Effector CD8-positive, alpha-beta T cell (primary cell): ENCODE measurements around the gene PDCD1.
A peak's percentile ranks its signal among the peaks of the same experiment; 100 is the strongest.

Source experiments
- DNase-seq: peaks from one replicate; lab custom pipeline; 2025; lab: John Stamatoyannopoulos, UW

Gene PDCD1

DNA sequence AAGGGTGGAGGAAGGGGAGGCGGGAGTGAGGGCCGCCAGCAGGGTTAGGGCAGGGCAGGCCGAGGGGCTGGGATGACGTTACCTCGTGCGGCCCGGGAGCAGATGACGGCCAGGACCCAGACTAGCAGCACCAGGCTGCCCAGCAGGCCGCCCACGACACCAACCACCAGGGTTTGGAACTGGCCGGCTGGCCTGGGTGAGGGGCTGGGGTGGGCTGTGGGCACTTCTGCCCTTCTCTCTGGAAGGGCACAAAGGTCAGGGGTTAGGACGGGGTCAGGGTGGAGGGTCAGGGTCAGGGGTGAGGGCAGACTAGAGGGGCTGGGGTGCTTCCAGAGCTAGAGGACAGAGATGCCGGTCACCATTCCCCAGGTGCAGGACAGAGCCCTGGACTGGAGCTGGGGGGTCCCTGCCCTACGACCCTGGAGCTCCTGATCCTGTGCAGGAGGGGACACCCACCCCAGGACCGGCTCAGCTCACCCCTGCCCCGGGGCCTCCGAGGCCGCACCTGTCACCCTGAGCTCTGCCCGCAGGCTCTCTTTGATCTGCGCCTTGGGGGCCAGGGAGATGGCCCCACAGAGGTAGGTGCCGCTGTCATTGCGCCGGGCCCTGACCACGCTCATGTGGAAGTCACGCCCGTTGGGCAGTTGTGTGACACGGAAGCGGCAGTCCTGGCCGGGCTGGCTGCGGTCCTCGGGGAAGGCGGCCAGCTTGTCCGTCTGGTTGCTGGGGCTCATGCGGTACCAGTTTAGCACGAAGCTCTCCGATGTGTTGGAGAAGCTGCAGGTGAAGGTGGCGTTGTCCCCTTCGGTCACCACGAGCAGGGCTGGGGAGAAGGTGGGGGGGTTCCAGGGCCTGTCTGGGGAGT, 6.3 kb downstream of the PDCD1 start:
- no peak for DNase-seq

GRCh38 chr2:241851325-241852115, 7.2 kb downstream of the PDCD1 start:
- DNase-seq = no peak

DNA sequence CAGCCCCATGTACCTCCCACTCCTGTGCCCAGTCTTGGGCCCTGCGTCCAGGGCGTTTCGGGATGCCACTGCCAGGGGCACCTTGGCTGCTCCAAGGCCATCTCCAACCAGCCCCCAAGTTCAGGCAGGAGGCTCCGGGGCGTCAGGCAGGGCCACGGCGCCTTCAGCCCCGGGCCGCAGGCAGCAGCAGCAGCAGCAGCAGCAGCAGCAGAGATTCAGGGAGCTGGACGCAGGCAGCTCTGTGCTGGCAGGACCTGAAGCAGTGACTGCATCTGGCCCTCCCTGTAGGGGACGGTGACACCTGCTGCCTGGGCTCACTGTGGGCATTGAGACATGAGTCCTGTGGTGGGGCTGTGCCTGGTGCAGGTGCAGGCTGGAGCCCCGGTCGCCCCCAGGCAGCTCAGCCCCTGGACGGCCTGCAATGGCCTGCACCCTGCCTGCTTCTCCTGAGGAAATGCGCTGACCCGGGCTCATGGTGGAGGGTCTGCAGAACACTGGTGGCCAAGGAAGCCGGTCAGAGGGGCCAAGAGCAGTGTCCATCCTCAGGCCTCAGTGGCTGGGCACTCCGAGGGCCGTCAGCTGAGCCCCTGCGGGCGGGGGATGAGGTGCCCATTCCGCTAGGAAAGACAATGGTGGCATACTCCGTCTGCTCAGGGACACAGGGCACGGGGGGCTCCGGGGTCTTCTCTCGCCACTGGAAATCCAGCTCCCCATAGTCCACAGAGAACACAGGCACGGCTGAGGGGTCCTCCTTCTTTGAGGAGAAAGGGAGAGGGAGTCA, 8.0 kb downstream of the PDCD1 start:
- DNase-seq = no peak

DNA sequence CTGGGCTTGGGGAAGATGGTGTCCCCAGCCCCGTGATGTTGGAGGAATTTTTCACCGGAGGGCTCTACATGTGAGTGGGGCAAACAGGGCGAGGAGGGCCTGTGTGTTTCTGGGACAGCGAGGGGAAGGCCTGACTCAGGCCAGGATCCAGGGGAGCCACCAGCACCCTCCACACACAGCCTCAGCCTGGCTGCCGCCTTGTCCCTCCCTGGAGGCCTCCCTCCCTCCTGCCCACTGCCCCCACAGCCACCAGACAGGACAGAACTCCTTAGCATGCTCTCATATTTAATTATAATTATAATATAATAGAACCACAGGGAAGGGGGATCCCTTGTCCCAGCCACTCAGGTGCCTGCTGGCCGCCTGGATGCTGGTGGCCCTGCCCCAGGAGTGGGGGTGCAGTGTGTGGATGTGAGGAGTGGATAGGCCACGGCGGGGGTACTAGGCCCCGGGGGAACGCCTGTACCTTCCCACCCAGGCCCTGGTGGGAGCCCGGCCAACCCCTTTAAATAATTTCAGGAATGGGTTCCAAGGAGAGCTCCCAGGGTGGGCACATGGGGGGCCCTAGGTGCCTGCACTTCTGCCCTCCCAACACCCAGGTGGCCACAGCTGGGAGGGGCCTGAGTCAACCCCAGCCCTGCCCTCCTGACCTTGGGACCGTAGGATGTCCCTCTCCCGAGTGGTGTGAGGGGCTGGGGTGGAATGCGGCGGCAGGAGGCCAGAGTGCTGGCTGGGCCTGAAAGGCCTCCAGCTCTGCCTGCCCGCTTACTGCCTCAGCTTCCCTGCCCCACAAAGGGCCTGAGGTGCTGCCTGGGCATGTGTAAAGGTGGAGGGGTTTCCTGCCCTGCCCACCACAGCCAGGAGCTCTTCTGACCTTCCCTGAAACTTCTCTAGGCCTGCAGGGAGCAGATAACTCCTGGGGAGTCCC, 8.8 kb downstream of the PDCD1 start:
- no peak for DNase-seq

DNA sequence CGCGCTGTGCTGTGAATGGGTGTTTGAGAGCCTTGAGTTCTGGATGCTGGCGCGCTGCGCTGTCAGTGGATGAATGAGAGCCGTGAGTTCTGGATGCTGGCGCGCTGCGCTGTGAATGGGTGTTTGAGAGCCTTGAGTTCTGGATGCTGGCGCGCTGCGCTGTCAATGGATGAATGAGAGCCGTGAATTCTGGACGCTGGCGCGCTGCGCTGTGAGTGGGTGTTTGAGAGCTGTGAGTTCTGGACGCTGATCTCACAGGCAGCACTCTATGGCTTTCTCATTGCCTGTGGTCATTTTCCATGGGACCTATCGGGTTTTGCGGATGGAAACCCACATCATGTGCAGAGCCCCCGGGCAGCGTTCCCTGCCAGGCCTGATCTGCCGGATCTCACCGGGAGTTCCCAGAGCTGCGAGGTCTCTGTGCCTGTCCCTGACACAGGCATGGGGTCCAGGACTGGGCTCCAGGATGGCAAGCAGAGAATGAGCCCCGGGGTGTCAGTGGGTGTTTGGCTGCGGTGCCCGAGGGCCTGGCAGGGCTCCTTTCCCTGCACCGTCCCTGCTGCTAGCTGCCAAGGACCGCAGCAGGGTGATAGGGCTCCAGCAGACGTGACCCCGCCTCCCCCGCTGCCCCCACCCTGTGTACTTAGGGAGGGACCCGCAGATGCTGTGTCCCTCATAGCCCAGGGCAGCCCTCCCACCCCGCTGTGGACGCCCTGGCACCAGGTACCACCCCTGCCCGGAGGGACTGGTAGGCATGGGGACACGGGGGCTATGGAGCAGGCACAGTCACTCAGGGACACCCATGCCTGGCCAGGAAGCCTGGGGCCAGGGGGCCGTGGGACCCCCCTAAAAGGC, 9.7 kb downstream of the PDCD1 start:
- DNase-seq = no peak

DNA sequence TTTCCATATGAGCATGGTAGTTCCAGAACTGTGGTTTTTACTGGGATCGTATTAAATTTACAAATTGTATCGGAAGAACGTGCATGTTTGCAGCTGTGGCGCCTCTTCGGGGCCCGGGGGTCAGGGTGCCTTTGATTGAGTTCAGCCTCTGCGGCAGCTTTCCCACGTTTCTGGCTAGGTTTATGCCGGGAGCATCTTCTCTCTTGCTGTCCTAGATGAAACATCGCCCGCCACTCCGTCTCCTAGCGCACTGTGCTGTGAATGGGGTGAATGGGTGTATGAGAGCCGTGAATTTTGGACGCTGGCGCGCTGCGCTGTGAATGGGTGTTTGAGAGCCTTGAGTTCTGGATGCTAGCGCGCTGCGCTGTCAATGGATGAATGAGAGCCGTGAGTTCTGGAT, 12.3 kb downstream of the PDCD1 start:
- no peak for DNase-seq

DNA sequence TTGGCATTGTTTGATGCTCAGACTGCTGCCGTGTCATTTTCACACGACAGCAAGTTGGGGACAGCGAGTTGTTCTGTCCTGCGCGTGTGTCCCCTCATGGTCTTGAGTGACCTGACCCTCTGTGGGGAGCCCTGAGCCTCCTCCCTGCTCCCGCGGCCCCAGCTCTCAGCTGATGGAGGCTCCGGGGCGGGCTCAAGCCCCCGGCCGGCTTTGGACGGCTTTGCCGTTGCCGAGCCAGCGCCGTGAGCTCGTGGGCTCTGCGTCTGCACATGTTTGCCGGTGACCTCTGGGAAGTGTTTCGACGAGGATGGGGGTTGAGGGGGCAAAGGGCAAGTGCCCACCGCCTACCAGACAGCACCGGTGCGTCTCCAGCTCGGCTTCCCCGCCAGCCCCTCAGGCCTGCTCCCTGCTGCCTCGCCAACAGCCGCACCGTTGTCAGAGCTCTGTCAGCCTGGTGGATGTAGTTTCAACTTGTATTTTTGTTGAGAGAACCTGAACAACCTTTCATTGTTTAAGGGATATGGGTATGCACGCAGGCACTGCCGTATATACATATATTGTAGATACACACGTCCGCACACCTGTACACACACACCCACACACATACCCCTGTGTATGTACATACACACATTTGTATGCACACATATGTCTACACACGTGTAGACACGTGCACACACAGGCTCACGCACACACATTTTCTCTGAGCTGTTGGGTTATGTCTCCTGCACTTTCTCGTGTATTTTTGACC, 13.7 kb downstream of the PDCD1 start:
- no peak for DNase-seq

DNA sequence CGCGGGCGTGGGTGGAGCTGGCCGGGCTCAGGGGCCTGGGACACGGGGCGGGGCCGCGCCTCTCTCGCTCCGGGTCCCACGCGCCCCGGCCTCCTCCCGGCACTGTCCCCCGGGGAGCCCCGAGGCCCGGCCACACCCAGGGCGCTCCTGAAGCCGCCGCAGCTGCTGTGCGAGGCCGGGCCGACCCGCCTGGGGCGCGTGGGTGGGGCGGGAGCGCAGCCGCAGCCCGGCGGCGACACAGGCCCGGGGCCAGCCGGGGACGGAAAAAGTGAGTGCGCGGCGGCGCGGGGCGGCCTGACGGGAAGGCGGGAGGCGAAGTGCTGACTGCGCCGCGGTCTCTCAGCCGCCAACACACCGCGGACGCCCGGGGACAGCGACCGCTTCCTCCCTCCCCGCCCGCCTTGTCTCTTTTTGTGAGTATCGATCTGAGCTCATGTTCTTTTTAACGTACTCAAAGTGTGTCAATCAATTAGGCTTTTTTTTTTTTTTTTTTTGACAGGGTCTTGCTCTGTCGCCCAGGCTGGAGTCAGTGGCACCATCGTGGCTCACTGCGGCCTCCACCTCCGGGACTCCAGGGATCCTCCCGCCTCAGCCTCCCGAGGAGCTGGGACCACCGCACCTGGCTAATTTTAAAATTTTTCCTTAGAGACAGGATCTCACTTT, 14.5 kb downstream of the PDCD1 start:
- peak; percentile 33 for DNase-seq

- no peak for DNase-seq
Measured at GRCh38 chr2:241843321-241844065, 15.2 kb downstream of the PDCD1 start.

GRCh38 chr2:241842620-241843211, 16.0 kb downstream of the PDCD1 start:
- DNase-seq = no peak

- no peak for DNase-seq
Measured at GRCh38 chr2:241842067-241842415, 16.7 kb downstream of the PDCD1 start.

DNA sequence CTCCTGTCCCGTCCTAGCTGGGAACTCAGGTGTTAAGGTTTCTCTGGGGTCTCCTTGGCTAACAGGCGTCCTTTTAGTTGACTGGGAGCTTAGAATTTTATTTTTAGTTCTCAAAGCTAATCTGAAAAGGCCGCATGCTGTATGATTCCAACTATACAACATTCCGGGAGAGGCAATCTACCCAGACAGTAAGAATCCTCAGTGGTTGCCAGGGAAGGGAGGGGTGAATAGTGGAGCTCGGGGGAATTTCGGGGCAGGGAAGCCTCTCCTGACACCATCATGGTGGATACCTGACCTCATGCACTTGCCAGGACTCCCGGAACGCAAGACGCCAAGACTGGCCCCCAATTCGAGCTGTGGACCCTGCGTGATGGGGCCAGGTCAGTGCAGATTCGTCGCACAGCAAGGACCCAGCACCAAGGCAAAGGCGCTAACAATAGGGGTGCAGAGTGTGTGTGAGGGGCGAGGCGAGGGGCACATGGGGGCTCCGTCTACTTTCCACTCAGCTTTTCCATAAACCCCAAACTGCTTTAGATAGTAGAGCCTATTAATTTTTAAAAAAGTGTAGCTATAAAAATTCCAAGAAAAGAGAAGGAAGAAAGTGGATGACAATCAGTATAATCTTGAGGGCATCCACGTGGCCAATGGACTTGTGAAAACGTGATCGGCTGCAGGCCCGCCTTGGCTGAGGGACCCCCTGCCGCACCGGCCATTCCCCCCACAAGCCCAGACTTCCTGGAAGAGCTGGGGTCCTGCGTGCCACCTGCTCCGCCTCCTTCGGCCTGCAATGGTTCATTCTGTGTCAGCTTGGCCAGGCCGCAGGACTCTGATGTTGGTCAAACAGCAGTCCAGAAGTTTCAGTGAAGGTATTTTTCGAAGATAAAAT, 17.3 kb downstream of the PDCD1 start:
- DNase-seq = no peak

DNA sequence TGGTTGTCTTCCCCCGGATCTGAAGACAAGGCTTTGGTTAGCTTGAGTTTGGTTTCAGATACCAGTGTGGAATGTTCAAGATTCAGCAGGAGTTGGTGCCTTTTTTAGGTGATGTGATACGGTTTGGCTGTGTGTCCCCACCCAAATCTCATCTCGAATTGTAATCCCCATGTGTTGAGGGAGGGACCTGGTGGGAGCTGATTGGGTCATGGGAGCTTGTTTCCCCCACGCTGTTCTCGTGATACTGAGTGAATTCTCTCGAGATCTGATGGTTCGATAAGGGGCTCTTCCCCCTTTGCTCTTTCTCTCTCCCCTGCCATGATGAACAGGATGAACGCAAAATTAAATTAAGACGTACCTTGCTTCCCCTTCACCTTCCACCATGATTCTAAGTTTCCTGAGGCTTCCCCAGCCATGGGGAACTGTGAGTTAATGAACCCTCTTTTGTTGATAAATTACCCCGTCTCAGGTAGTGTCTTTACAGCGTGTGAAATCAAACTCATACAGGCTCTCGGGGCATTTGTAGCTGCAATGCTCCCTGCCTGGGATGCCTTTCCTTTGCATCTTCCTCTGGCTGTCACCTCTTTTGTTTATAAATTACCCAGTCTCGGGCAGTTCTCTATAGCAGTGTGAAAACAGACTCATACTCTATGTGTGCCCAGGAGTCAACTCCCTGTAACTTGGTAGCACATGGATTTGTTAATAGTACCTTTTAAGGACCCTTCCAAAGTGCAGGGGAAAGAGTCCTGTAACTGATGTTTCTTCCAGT, 21.3 kb downstream of the PDCD1 start:
- no peak for DNase-seq

DNA sequence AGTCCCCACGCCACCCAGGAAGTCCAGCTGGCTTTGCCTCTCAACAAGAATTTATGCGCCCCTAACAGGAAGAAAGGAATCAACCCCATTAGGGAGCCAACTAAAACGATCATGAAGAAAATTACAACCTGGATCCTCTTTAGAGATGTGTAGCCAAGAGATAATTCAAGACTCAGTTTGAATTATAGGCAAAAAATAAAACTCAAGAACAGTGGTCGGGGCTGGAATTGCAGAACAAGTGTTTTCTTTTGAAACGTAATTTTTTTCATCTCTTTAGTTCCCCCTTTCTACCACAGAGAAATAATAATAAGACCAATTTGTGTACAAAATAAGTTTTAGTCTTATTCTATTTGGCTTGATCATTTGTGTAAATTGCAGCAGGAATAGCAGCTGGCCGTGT, 22.4 kb downstream of the PDCD1 start:
- no peak for DNase-seq

DNA sequence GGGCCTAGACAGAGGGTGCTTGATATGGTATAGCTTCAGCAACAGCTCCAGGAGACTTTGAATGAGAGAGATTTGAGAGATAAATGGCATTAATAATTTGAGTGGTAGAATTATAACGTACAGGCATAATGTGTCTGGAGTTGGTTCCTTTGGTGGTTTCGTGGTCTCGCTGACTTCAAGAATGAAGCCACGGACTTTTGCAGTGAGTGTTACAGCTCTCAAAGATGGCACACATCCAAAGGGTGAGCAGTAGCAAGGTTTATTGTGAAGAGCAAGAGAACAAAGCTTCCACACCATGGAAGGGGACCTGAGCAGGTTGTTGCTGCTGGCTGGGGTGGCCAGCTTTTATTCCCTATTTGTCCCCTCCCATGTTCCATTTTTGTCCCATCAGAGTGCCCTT, 23.1 kb downstream of the PDCD1 start:
- DNase-seq = no peak

DNA sequence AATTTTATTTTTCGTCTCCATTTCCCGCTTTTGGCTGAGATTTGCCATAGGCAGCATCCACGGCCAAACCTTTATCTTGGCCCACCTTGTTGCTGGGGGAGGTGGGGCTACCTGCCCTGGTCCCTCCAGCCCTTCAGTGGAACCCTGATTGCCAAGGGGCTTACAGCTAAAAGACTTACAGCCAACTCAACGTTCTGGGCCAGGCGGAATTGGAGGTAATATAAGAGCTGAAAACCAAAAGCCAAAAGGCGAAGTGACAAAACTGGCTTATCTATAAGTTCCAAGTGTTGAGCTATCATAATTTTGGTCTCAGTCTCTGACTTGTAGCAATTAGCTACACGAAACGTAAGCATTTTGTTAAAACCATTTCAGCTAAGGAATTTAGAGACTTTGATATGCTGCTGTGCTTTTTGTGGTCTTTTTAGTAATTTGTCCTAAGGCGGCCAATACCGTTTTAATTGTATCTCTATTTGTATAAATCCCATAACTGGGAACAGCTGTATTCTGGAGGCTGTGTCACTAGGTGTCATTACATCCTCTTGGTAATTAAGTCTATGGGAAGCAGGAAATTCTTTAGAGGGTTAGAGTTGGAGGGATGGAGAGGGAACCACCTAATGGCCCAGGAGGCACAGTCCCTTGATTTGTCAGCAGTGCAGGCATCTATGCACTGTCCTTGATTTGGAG, 24.0 kb downstream of the PDCD1 start:
- DNase-seq = no peak
